HG02943 (cell line): ENCODE data around the gene RPL27.
"Not testable (repeated sequence)": the region's sequence is repeated elsewhere in the genome, so short reads cannot be mapped to it uniquely, and the experiment has no call there.

ENCODE experiments used
- ATAC-seq: cut with Tn5 transposase; IDR thresholded peaks from one replicate; pipeline ENCODE4 v1.9.1; 2021; ENCODE audit warnings: mild to moderate bottlenecking, low read depth, moderate library complexity; ENCODE audit not compliant: unreplicated experiment

The RPL27 gene

DNA sequence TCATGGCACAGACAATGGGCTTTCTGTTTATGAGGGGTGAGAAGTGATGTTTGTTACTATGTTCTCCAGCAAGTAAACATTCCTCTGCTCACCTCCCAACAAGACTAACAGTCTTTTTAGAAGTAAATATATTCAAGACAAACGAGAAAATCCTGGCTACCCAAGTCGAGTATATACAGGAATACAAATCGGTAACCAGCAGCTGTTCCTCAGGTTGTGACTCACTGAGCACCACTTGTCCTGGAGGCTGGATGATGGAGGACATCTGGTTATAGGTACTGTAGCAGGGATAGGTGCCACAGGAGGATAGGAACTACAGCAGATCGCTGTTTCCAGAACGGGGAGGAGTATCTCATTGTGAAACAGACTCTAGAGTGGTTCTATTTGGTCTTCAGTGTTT is 5.3 kb upstream of the RPL27 start:
- ATAC-seq, result no peak

- not testable (repeated sequence) for ATAC-seq
Observed at GRCh38 chr17:42993913-42994312, 4.3 kb upstream of the RPL27 start.

DNA sequence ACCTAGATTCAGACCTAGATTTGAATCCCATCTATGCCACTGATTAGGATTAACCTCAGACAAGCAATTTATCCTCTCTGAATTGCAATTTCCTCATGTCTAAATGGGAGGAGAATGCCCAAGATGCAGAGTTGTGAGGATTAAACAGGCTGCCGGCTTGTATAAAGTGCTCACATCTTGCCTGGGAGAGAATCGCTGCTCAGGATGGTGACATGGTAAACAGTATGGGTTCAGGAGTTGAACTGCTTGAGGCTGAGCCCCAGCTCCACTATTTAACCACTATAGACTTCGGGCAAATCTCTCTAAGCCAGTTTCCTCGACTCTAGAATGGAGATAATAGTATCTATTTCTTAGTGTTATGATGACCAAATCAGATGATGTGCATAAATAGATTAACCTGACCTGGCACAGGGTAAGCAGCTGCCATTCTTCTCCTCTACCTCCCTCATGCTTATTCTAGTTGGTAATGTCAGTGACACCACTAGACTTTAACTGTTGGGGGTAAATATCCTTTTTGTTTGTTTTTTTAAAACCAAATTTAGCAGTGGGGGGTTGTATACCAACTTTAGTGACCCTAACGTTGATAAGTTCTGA is 732 bp upstream of the RPL27 start:
- no peak for ATAC-seq

- ATAC-seq, result no peak
Observed at GRCh38 chr17:42999003-42999525, 845 bp downstream of the RPL27 start.

DNA sequence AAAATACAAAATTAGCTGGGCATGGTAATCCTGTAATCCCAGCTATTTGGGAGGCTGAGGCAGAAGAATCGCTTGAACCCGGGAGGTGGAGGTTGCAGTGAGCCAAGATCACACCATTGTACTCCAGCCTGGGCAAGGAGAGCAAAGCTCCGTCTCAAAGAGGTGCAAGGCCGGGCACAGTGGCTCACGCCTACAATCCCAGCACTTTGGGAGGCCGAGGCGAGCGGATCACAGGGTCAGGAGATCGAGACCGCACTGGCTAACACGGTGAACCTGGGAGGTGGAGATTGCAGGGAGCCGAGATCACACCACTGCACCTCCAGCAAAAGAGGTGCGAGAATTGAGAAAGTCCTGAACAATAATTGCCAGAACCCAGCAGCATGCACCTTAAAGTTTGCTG is 2.7 kb downstream of the RPL27 start:
- not testable (repeated sequence) for ATAC-seq

- no peak for ATAC-seq
Observed at GRCh38 chr17:43003542-43004172, 5.4 kb downstream of the RPL27 start.

DNA sequence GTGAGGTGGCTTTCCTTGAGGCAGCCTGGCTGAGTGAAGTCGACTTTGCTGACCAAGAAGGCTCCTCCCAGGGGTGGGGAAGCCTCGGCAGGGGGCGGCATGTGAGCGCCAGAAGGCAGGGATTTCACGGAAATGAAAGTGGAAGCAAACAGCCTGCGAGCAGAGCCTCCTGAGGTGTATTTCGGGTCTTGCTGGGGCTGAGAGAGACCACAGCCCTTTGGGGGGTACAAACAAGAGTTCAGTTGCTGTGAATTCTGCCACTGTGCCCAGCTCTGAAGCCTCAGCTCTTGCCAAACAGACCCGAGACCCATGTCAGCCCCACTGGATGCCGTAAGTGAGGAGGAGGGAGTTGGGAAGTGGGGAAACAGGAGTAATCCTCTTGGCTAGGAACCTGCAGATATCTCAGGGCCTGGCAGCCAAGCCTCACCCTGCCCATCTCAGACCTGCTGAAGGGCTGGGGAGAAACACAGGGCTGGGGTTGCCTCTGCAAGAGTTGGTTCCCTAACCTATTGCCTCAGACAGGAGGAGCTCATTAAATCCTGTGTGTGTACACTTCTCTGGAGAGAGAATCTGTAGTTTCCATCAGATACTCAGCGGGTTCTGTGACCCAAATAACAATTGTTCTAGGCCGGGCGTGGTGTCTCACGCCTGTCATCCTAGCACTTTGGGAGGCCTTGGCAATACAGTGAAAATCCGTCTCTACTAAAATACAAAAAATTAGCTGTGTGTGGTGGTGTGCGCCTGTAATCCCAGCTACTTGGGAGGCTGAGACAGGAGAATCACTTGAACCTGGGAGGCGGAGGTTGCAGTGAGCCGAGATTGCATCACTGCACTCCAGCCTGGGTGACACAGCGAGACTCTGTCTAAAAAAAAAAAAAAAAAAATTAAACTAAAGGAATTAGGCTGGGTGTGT is 8.7 kb downstream of the RPL27 start, which contains the start of gene IFI35:
TSS of gene IFI35 (plus strand) at position 146 of the 913 bp plus-strand sequence. CDS start at position 310, 164 bp downstream.
- ATAC-seq, result no peak

DNA sequence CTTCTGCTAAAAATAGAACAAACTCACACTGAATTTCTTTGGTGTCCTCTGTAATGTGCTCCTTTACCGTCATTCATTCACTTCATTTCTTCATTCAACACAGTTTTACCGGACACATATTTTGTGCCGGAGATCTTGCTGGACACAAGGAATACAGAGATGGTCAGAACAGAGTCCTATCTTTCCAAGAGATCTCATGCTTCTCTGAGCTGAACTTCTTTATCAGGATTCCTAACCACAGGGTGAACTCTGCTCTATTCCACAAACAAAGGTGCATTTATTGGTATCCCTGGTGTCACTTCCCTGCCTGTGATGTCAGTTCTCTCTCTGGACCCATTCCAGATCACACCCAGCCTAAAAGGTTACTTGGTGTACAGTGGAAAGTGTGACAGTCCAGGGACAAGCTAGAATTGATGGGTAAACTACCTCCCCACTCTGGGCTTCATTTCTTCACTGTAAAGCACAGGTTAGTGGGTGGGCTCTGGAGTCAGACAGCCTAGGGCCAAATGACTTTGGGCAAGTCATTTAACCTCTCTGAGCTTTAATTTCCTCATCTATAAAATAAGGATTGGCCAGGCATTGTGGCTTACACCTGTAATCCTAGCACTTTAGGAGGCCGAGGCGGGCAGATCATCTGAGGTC is 12.6 kb downstream of the RPL27 start:
- ATAC-seq, result no peak

- ATAC-seq, result no peak
Observed at GRCh38 chr17:43011728-43012472, 13.7 kb downstream of the RPL27 start.

DNA sequence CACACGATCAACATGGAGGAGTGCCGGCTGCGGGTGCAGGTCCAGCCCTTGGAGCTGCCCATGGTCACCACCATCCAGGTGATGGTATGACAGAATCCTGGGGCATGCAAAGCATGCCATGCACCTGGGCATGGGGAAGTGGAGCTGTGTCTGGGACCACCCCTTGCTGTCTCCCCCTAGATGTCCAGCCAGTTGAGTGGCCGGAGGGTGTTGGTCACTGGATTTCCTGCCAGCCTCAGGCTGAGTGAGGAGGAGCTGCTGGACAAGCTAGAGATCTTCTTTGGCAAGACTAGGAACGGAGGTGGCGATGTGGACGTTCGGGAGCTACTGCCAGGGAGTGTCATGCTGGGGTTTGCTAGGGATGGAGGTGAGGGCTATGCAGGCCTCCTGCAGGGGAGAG is 15.1 kb downstream of the RPL27 start:
- ATAC-seq, result no peak

GRCh38 chr17:43014020-43014648 is 15.9 kb downstream of the RPL27 start:
- ATAC-seq, result no peak

GRCh38 chr17:43014649-43015542 is 16.7 kb downstream of the RPL27 start:
- no peak for ATAC-seq

GRCh38 chr17:43015579-43015978 is 17.4 kb downstream of the RPL27 start:
- no peak for ATAC-seq

- ATAC-seq, result no peak
Observed at GRCh38 chr17:43016216-43016615, 18.0 kb downstream of the RPL27 start.

- ATAC-seq, result no peak
Observed at GRCh38 chr17:43018008-43018853, 20.0 kb downstream of the RPL27 start.

- ATAC-seq, result no peak
Observed at GRCh38 chr17:43018932-43019331, 20.7 kb downstream of the RPL27 start.

DNA sequence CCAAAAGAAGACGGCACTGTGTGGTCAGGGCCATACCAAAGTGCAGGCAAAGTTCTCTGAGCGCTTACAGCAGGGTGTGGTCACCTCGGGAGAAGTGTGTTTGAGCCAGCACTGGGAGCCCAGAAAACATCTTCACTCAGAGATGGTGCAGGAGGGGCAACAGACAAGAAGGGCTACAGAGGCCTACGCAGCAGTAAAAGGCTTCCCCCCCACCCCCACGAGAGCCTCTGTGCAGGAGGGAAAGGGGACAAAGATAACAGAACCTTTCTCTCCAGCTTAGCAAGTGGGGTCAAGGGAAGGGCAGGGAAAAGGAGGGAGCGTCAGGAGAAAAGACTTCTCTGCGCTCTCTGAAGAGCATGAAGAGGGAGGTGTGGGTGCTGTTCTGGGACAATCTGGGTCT is 21.2 kb downstream of the RPL27 start:
- ATAC-seq, result no peak
